Activated CD4-positive, CD25-positive, alpha-beta regulatory T cell treated with anti-CD3 and anti-CD28 coated beads, Interleukin-2, amount 50 U/mL, for 24 hours (primary cell): Measurements from ENCODE around the gene MTA1.

ENCODE experiments used
- ATAC-seq, 2 donors: fragments of 150-1000 bp; cut with Tn5 transposase; one replicate each; pipeline ENCODE4 v1.10.0; 2021; ENCODE audit warnings: mild to moderate bottlenecking in 1 of 2, moderate library complexity in 1 of 2

The MTA1 gene

DNA sequence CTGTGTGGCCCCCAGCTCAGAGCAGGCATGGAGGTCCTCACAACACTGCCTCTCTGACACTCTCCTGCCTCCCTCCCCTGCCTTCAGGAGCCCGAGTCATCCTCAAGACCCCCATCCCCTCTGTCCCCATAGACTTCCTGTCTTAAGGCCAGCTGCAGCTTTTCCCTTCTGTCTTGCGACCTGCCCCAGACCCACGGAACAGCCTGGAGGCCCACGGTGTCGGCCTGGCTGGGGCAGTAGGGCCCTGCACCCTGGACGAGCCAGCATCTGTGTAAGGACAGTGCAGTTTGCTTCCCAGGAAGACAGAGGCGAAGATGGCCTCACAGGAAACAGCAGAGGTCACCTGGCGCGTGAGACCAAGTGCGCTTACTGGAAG is 81.1 kb downstream of the MTA1 start:
- ATAC-seq, result no peak

DNA sequence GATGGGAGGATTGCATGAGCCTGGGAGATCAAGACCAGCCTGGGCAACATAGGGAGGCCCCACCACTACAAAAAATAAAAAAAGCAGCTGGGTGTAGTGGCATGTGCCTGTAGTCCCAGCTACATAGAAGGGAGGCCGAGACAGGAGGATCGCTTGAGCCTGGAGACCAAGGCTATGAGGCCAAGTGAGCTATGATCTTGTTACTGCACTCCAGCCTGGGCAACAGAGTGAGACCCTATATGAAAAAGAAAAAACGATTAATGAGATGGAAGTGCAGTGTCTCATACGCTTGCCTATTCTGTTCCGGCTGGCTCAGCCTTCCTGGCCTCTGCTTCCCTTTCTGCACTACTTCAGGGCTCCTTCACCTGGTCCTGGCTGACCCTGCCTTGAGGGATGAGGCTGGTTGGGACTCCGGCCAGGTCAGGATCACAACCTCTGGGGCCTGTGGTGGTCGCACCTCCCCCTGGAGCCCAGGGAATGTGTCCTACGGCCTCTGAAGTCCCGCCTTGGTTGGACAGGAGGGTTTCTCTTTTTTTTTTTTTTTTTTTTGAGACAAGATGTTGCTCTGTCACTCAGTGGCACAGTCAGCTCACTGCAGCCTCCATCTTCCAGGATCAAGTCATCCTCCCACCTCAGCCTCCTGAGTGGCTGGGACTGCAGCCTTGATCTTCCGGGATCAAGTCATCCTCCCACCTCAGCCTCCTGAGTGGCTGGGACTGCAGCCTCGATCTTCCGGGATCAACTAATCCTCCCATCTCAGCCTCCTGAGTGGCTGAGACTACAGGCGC is 82.1 kb downstream of the MTA1 start:
- ATAC-seq, result no peak

DNA sequence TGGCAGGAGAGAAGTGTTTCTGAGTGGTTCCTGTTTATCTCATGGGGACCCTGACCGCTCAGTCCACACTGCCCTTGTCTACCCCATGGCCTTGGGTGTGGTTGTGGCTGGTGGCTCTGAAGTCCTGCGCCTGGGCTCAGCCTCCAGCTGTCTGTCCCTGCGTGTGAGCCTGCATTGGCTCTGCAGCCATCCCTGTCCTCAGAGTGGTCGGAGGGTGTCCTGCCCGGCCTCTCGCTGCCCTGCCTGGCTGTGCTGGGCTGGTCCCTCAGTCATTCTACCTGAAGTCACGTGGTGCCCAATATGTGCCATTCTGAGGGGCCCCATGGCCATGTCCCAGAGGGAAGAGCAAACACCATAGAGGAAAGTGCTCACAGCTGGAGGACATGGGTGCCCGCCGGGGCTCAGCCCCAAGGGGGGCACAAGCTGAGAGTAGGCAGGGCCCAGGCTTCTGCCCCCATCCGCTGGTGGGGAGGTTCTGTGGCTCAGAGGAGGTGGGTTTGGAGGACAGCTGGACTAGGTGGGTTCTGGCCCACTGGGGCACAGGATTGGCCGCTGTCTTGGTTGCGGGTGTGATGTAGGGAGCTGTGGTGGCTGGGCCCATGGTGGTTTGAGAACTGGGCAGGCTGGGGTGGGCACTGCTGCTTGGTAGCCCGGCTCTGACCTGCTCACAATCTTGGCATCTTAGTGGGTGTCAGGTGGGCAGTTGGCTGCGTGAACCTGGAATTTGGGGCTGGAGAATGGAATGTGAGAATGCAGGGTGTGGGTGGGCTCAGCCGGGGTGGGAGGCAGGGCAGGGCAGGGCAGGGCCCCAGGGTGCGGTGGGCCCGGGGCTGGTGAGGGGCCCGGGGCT is 83.0 kb downstream of the MTA1 start:
- ATAC-seq, result no peak

DNA sequence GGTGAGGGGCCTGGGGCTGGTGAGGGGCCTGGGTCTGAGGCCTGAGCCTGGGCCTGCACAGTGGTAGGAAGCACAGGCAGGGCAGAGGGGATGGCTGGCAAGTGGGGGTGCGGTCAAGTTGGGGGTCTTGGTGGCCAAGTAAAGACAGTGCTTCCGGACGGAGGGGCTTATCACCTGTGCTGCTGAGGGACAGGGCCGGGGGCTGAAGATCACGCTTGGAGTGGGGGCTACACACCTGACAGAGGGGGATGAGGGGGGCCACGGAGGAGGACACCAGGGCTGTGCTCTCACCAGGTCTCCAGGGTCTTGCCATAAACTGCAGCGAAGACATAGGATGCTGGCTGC is 83.6 kb downstream of the MTA1 start:
- no peak for ATAC-seq

DNA sequence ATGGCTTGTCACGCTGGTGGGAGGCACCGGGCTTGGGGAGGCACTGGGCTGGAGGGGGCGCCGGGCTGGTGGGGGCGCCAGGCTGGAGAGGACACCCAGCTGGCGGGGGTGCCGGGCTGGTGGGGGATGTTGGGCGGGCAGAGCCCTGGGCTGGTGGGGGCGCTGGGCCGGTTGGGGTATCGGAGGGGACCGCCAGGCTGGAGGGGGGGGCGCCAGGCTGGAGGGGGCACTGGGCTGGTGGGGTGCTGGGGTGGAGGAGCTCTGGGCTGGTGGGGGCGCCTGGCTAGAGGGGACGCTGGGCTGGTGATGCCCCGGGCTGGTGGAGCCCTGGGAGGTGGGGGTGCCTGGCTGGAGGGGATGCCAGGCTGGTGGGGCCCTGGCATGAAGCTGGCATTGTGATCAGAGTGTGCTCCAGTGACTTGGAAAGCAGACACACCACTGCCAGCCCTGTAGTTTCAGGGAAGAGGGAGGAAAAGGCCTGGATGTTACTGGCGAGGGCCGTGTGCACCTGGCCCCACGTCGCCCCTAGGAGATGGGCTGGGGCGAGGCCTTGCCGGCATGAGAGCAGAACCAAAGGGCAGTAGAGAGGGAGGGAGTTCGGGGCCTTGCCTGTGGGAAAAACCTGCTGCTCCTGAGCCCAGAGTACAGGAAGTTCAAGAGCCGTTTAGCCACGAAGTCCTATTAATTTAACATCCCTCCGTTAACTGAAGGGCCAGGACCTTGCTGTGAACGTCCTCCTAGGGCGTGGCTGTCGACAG is 84.5 kb downstream of the MTA1 start:
- ATAC-seq, result no peak

DNA sequence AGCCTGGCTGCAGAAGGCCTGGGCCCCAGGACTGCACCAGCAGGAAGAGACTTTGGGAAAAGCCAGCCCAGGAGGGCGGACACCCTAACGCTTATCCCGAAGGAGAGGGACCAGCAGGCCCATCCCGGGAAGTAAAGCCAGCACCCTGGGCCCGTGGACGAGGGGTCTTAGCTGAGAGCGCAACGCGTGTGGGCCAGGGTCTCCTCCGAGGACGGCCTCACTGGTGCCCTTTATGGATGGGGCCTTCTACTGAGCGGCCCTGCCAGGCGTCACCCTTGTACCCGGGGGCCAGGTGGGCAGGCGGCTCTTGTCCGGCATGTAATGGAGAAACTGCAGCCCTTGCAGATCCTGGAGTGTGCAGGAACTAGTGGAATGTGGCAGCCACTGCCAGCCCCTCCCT is 85.5 kb downstream of the MTA1 start:
- no peak for ATAC-seq

DNA sequence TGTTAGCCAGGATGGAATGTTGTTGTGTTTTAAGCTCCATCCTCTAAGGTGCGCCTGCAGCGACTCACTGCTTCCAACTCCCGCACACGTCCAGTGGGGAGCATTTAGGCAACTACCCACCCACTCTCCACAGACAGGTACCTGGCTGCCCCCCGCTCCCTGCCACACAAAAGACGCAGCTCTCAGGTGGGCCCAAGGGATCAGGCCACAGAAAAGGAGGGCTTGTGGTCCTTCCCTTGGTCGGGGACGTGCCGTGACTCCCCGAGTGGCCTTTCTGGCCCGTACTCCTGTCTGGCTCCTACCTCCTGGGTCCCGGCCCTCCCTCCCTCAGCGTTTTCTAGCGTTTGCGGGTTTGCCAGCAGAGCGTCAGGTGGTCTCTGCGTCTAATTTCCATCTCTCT is 87.6 kb downstream of the MTA1 start:
- ATAC-seq, result no peak

DNA sequence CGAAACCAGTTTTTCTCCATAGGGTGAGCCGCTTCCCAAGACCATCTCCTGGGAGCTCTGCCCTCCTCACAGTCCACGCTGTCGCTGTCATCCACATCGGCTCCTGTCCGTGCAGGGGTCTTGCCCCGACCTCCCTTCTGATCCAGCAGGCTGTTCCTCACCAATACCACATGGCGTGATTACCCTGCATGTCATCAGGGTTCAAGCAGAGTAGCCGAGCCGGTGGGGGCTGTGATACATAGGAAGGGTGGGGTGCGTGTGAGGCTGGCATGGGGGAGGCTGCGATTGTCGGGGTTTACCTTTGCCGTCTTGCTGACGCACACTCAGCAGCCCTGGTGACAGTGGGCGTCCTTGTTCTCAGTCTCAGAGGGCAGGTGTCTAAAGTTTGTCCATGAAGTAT is 88.4 kb downstream of the MTA1 start:
- ATAC-seq, result no peak

DNA sequence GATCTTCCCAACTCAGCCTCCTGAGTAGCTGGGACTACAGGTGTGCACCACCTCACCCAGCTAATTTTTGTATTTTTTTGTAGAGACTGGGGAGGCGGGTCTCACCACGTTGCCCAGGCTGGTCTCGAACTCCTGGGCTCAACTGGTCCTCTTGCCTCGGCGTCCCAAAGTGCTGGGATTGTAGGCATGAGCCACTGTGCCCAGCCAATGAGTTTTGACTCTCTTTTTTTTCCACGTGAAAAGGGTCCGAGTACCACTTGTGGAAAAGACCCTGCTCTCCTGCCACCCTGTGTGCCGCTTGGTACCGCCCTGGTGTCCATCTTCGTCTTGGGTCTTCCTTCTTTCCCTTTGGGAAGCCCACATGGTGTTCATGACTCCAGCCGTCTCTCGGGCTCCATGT is 89.0 kb downstream of the MTA1 start:
- no peak for ATAC-seq

DNA sequence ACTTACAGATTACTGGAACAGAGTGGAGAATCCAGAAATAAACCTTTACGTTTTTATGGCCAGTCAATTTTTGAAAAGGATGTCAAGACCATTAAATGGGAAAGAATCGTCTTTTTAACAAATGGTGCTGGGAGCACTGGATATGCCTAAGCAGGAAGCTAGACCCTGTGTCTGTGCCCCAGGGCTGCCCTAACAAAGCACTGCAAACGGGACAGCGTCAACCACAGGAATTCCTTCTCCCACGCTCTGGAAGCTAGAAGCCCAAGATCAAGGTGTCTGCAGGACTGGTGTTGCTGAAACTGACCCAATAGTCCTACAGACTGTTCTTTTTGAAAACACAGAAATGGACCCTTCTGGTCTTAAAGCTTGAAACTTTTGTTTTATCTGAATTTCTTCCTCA is 97.5 kb downstream of the MTA1 start:
- no peak for ATAC-seq

DNA sequence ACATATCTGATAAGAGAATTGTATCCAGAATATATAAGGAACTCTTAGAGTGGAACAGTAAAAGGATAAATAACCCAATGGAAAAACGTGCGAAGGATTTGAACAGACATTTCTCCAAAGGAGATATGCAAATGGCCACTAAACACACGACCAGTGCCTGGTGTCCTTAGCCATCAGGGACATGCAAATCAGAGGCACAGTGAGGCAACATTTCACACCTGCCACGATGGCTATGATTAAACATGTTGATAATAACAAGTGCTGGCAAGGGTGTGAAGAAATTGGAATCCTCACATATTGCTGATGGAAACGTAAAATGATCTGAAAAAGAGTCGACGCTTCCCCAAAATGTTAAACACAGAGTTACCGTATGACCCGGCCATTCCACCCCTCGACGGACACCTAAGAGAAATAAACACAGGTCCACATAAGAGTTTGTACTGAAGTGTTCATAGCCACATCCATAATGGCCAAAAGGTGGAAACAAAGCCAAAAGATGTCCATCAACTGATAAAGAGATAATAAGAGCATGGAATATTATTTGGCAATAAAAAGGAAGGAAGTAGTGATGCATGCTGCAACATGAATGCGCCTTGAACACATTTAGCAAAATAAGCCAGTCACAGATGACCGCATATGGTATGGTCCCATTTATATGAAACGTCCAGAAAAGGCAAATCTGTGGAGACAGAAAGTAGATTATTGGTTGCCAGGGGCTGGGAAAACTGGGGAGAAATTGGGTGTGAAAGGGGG is 100.5 kb downstream of the MTA1 start:
- no peak for ATAC-seq
